Neural cell (in vitro differentiated cells): ENCODE results near the gene NT5DC3. TPM values are rescaled to one million over a fixed set of nuclear protein-coding genes. Genes with fewer than 3 reads are reported as not detected.

Experiments used
- H2AFZ ChIP-seq: fragments of 200-600, 300-800 bp; sonication (generic), shearing (Covaris generic); 2 replicates; pipeline ENCODE4 v1.6.0; 2014; ENCODE audit warnings: low read depth, mild to moderate bottlenecking, antibody characterized with exemption, low read length, moderate library complexity
- H3F3A ChIP-seq: fragments of 200-600 bp; shearing (Covaris generic); 2 replicates; pipeline ENCODE4 v1.6.1; 2016; ENCODE audit warnings: mild to moderate bottlenecking, moderate library complexity, mixed read lengths, antibody characterized with exemption, low read length; ENCODE audit not compliant: insufficient read depth, poor library complexity, severe bottlenecking
- H3K27ac ChIP-seq: fragments of 200-600, 300-800 bp; sonication (generic), shearing (Covaris generic); 2 replicates; pipeline ENCODE4 v1.5.1; 2014; ENCODE audit warnings: mild to moderate bottlenecking, low read length, moderate library complexity
- H3K27me3 ChIP-seq: fragments of 300-800, 200-600 bp; sonication (generic), shearing (Covaris generic); 2 replicates; pipeline ENCODE4 v1.6.0; 2014; ENCODE audit warnings: mild to moderate bottlenecking, low read depth, low read length, moderate library complexity; ENCODE audit not compliant: insufficient read depth
- H3K36me3 ChIP-seq: fragments of 300-800, 200-600 bp; sonication (generic), shearing (Covaris generic); 2 replicates; pipeline ENCODE4 v1.5.1; 2014; ENCODE audit warnings: mild to moderate bottlenecking, antibody characterized with exemption, low read length, moderate library complexity; ENCODE audit not compliant: insufficient read depth
- H3K4me2 ChIP-seq: fragments of 300-800, 200-600 bp; sonication (generic), shearing (Covaris generic); 2 replicates; pipeline ENCODE4 v1.6.0; 2014; ENCODE audit warnings: mild to moderate bottlenecking, low read length
- H3K4me3 ChIP-seq: fragments of 300-800, 200-600 bp; sonication (generic), shearing (Covaris generic); 2 replicates; pipeline ENCODE4 v1.5.1; 2014; ENCODE audit warnings: mild to moderate bottlenecking, low read length, moderate library complexity
- H3K79me2 ChIP-seq: fragments of 200-600 bp; shearing (Covaris generic); replicated peaks from 2 replicates; pipeline ENCODE4 v1.6.0; 2014; ENCODE audit warnings: mild to moderate bottlenecking, low read length, moderate library complexity; ENCODE audit not compliant: insufficient read depth
- H3K9ac ChIP-seq: fragments of 300-800, 200-600 bp; sonication (generic), shearing (Covaris generic); 2 replicates; pipeline ENCODE4 v1.6.1; 2016; ENCODE audit warnings: mild to moderate bottlenecking, low read length, mixed read lengths
- H3K9me2 ChIP-seq: fragments of 200-600 bp; shearing (Covaris generic); 2 replicates; pipeline ENCODE4 v1.6.1; 2016; ENCODE audit warnings: mild to moderate bottlenecking, low read length, mixed read lengths; ENCODE audit not compliant: insufficient read depth
- H3K9me3 ChIP-seq: fragments of 200-600, 300-800 bp; sonication (generic), shearing (Covaris generic); 2 replicates; pipeline ENCODE4 v1.6.1; 2016; ENCODE audit warnings: mild to moderate bottlenecking, mixed run types, low read length, moderate library complexity, mixed read lengths
- H4K20me1 ChIP-seq: fragments of 200-600 bp; shearing (Covaris generic); 2 replicates; pipeline ENCODE4 v1.6.1; 2016; ENCODE audit warnings: mild to moderate bottlenecking, mixed run types; ENCODE audit not compliant: insufficient read depth
- CTCF ChIP-seq: fragments of 450-650 bp; IDR thresholded peaks from 2 replicates; pipeline ENCODE4 v1.5.1; 2014; ENCODE audit warnings: antibody characterized with exemption, mild to moderate bottlenecking, moderate library complexity; ENCODE audit not compliant: poor library complexity, severe bottlenecking
- EP300 ChIP-seq: fragments of 450-650 bp; conservative IDR thresholded peaks from 2 replicates; pipeline ENCODE4 v1.6.1; 2014; ENCODE audit warnings: antibody characterized with exemption, mild to moderate bottlenecking, moderate library complexity; ENCODE audit not compliant: poor library complexity, severe bottlenecking
- EZH2 ChIP-seq: fragments of 200-600, 300-800 bp; shearing (Covaris generic), sonication (generic); IDR thresholded peaks from 2 replicates; pipeline ENCODE4 v1.6.1; 2014; ENCODE audit warnings: antibody characterized with exemption, low read length, borderline replicate concordance, mild to moderate bottlenecking; ENCODE audit not compliant: insufficient read depth, poor library complexity, severe bottlenecking
- MXI1 ChIP-seq: fragments of 450-650 bp; conservative IDR thresholded peaks from 2 replicates; pipeline ENCODE4 v1.6.1; 2014; ENCODE audit warnings: antibody characterized with exemption, mild to moderate bottlenecking; ENCODE audit not compliant: poor library complexity, severe bottlenecking
- POLR2AphosphoS5 ChIP-seq: IDR thresholded peaks from 2 replicates; pipeline ENCODE4 v1.6.1; 2012
- RAD21 ChIP-seq: fragments of 450-650 bp; conservative IDR thresholded peaks from 2 replicates; pipeline ENCODE4 v1.6.1; 2014; ENCODE audit warnings: antibody characterized with exemption, mild to moderate bottlenecking, moderate library complexity
- REST ChIP-seq: IDR thresholded peaks from 2 replicates; pipeline ENCODE4 v1.6.1; 2012; ENCODE audit warnings: borderline replicate concordance
- SMC3 ChIP-seq: fragments of 450-650 bp; conservative IDR thresholded peaks from 2 replicates; pipeline ENCODE4 v1.6.1; 2014; ENCODE audit warnings: antibody characterized with exemption, mild to moderate bottlenecking, moderate library complexity; ENCODE audit not compliant: poor library complexity
- TAF1 ChIP-seq: IDR thresholded peaks from 2 replicates; pipeline ENCODE4 v1.6.1; 2012; ENCODE audit warnings: low read depth
- polyA plus RNA-seq: library from polyadenylated mRNA; depleted of rRNA; stranded (reverse); fragments of >200 nt; gene quantifications from 2 replicates; pipeline ENCODE4 v1.2.3, GENCODE V29; 2014

NT5DC3 gene
- polyA plus RNA-seq, 1 donor from 2014 or later, result 4.0 TPM

GRCh38 chr12:103832048-103832997, 8.7 kb downstream of the NT5DC3 start:
- Histone ChIP-seq H3K4me3 (no peak overlapping the region), H3K79me2 (no peaks in the 10 kb centered on the region), H2AFZ (no peak overlapping the region), H3K9me2 (no peaks in the 10 kb centered on the region), H3K4me2 (no peak overlapping the region), H3K36me3 (no peaks in the 10 kb centered on the region), H3F3A (no peaks in the 10 kb centered on the region), H3K9ac (no peak overlapping the region), H3K27ac (no peak overlapping the region), H3K27me3 (no peaks in the 10 kb centered on the region), H4K20me1 (no peaks in the 10 kb centered on the region), H3K9me3 (no peaks in the 10 kb centered on the region)
- no peak for TF ChIP-seq EP300
- TF ChIP-seq MXI1, result no peak
- TF ChIP-seq POLR2AphosphoS5, result no peak
- no peak for TF ChIP-seq TAF1
- TF ChIP-seq SMC3, result no peak
- TF ChIP-seq EZH2, result no peak
- no peak for TF ChIP-seq RAD21
- TF ChIP-seq CTCF, result no peak
- TF ChIP-seq REST, result no peak

- Histone ChIP-seq H3K4me3 (no peak overlapping the region), H3K27ac (no peak overlapping the region), H3K79me2 (no peaks in the 10 kb centered on the region), H3K9me3 (no peaks in the 10 kb centered on the region), H3K9me2 (no peaks in the 10 kb centered on the region), H3K4me2 (no peak overlapping the region), H2AFZ (no peak overlapping the region), H3K27me3 (no peaks in the 10 kb centered on the region), H3K36me3 (no peaks in the 10 kb centered on the region), H4K20me1 (no peaks in the 10 kb centered on the region), H3F3A (no peaks in the 10 kb centered on the region), H3K9ac (no peak overlapping the region)
- TF ChIP-seq POLR2AphosphoS5, result no peak
- no peak for TF ChIP-seq EP300
- TF ChIP-seq REST, result no peak
- no peak for TF ChIP-seq EZH2
- no peak for TF ChIP-seq RAD21
- TF ChIP-seq SMC3, result no peak
- no peak for TF ChIP-seq TAF1
- TF ChIP-seq CTCF, result no peak
- TF ChIP-seq MXI1, result no peak
These were observed 10.2 kb downstream of the NT5DC3 start for GRCh38 chr12:103830730-103831320.
